Naive thymus-derived CD4-positive, alpha-beta T cell (primary cell): Measurements from ENCODE around the gene SLC16A5. TPM values are rescaled to one million over a fixed set of nuclear protein-coding genes. Genes with fewer than 3 reads are reported as not detected.
A peak's percentile ranks its signal among the peaks of the same experiment; 100 is the strongest.

ENCODE experiments used
- ATAC-seq: fragments of 150-1000 bp; cut with Tn5 transposase; 2 replicates; pipeline ENCODE4 v1.10.0; 2021; ENCODE audit warnings: mild to moderate bottlenecking, moderate library complexity
- CTCF ChIA-PET: fragments of 350-600 bp; sonication (Branson Sonifier 250); formaldehyde crosslinking; loops from one replicate; lab custom pipeline; 2021; ENCODE audit warnings: antibody characterized with exemption; lab: Charles Lee
- POLR2A ChIA-PET: fragments of 350-600 bp; sonication (Branson Sonifier 250); formaldehyde crosslinking; loops from one replicate; lab custom pipeline; 2021; ENCODE audit warnings: antibody characterized with exemption, inconsistent platforms; lab: Charles Lee
- DNase-seq, 9 donors: peaks; one replicate each; pipeline versions ENCODE4 v3.0.0 to v3.0.0-alpha.2; 2020 to 2022; ENCODE audit warnings: mixed read lengths in 1 of 9
- H3K27ac ChIP-seq: one replicate; pipeline ENCODE4 v1.7.0; 2013; ENCODE audit warnings: mild to moderate bottlenecking, low read depth, low read length, moderate library complexity
- H3K27me3 ChIP-seq, 2 donors: one replicate each; pipeline ENCODE4 v1.7.0; 2013; ENCODE audit warnings: low read length in 2 of 2, mild to moderate bottlenecking in 2 of 2, moderate library complexity in 2 of 2; ENCODE audit not compliant: control insufficient read depth in 2 of 2, insufficient read depth in 2 of 2
- H3K36me3 ChIP-seq, 3 experiments: 1 replicate in 2 of 3; 2 replicates in 1 of 3; pipeline ENCODE4 v1.7.0; 2013; ENCODE audit warnings: low read length in 3 of 3, mild to moderate bottlenecking in 3 of 3, moderate library complexity in 1 of 3; ENCODE audit not compliant: insufficient read depth in 3 of 3, control insufficient read depth in 2 of 3
- H3K4me1 ChIP-seq, 2 donors: one replicate each; pipeline ENCODE4 v1.7.0; 2013; ENCODE audit warnings: low read length in 2 of 2, mild to moderate bottlenecking in 2 of 2, moderate library complexity in 1 of 2; ENCODE audit not compliant: control insufficient read depth in 2 of 2, insufficient read depth in 2 of 2
- H3K4me3 ChIP-seq: 2 replicates; pipeline ENCODE4 v1.7.0; 2013; ENCODE audit warnings: mild to moderate bottlenecking, low read length
- H3K9me3 ChIP-seq, 3 experiments: 1 replicate in 2 of 3; 2 replicates in 1 of 3; pipeline ENCODE4 v1.7.0; 2013; ENCODE audit warnings: low read length in 3 of 3; ENCODE audit not compliant: control insufficient read depth in 2 of 3
- H3K27ac Mint-ChIP-seq, 9 donors: one replicate each; pipeline ENCODE4 v1.8.0; 2020 to 2022; ENCODE audit warnings: mixed read lengths in 9 of 9, mild to moderate bottlenecking in 8 of 9, moderate library complexity in 5 of 9, inconsistent platforms in 2 of 9
- H3K27me3 Mint-ChIP-seq, 5 donors: one replicate each; pipeline ENCODE4 v1.8.0; 2021 to 2022; ENCODE audit warnings: mixed read lengths in 5 of 5, mild to moderate bottlenecking in 1 of 5
- H3K36me3 Mint-ChIP-seq, 5 donors: one replicate each; pipeline ENCODE4 v1.8.0; 2020 to 2022; ENCODE audit warnings: mixed read lengths in 5 of 5, mild to moderate bottlenecking in 3 of 5, inconsistent platforms in 1 of 5
- H3K4me1 Mint-ChIP-seq, 7 donors: one replicate each; pipeline ENCODE4 v1.8.0; 2020 to 2022; ENCODE audit warnings: mixed read lengths in 7 of 7, mild to moderate bottlenecking in 3 of 7, inconsistent platforms in 1 of 7
- H3K4me3 Mint-ChIP-seq, 10 donors: one replicate each; pipeline ENCODE4 v1.8.0; 2020 to 2022; ENCODE audit warnings: mild to moderate bottlenecking in 10 of 10, mixed read lengths in 10 of 10, moderate library complexity in 6 of 10, inconsistent platforms in 2 of 10
- H3K9me3 Mint-ChIP-seq, 11 donors: one replicate each; pipeline ENCODE4 v1.8.0; 2020 to 2022; ENCODE audit warnings: mixed read lengths in 11 of 11, mild to moderate bottlenecking in 4 of 11, inconsistent platforms in 1 of 11, moderate library complexity in 1 of 11
- intact Hi-C, 2 donors: fragments of 100-400 bp; cut with micrococcal nuclease; formaldehyde crosslinking; loops; one replicate each; pipeline ENCODE4 v1.15.1; 2023
- polyA plus RNA-seq, 2 donors: library from polyadenylated mRNA; unstranded; fragments of 300-500 nt; fragmentation: Illumina TruSeq; gene quantifications; one replicate each; pipeline ENCODE4 v1.2.3, GENCODE V29; 2021
- total RNA-seq, 6 experiments: library from RNA in 5 of 6; stranded (reverse) in 5 of 6; gene quantifications; 1 replicate in 5 of 6; 2 replicates in 1 of 6; pipeline ENCODE4 v1.2.3 and lab custom pipeline; 2021 to 2026

Gene SLC16A5
- total and polyA plus RNA-seq, 7 experiments from 2014 or later = 5.9 to 26.3 (median 19.2) TPM

DNA sequence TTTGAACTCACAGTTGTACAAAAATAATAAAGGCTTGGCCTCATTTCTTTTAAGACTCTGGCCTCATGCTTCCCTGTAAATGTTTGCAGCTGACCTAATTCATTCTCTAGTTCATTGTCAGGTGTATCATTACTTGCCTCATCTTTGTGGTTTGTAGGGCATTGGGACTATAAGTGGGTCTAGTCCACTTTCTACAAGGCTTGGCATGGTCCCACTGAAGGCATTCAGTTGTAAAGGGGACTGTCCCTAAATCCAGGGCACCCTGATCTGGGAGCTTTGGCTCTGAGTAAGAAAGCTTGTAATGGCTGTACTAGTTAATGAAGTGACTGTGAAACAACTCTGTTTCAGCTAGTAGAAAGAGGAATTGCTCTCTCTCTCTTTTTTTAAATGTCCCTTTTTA, 38.0 kb upstream of the SLC16A5 start:
- peaks cover 0 to 33% (median 0%) of the 10 kb centered on the region in 3 experiments for H3K36me3 ChIP-seq
- Mint-ChIP-seq H3K36me3 (peaks cover 0 to 17% (median 5%) of the 10 kb centered on the region in 5 donors), H3K27me3 (no peaks in the 10 kb centered on the region), H3K27ac (peak overlapping the region in 5 of 9 donors; percentile 10 to 89 (median 49)), H3K4me1 (peaks cover 28 to 54% (median 41%) of the 10 kb centered on the region in 7 donors), H3K9me3 (no peaks in the 10 kb centered on the region), H3K4me3 (peak overlapping the region in 4 of 10 donors; percentile 2 to 53 (median 20))
- no peak for DNase-seq
- CTCF ChIA-PET = interaction anchor here (1.1 kb wide), 1 partner anchor 88 kb away, joined by 4 read pairs; no protein-coding TSS in a partner anchor
- POLR2A ChIA-PET = interaction anchor here (1.0 to 4.9 kb wide), 4 partner anchors 10 to 60 kb away, joined by 4 to 58 read pairs (median 12); partner anchors contain the start of genes ARMC7 and MRPL58
- no peaks in the 10 kb centered on the region for H3K27me3 ChIP-seq
- H3K9me3 ChIP-seq = no peaks in the 10 kb centered on the region
- intact Hi-C loops = loop anchor here (5.0 kb wide), 3 partner anchors 38 to 133 kb away; partner anchors contain the start of genes ARMC7 (in 1 of the 2), SLC16A5 (in 1 of the 2) and SUMO2 (in 1 of the 2)
- H3K27ac ChIP-seq = no peak overlapping the region
- no peak for ATAC-seq
- no peak overlapping the region for H3K4me3 ChIP-seq
- peaks cover 13 to 16% of the 10 kb centered on the region in 2 donors for H3K4me1 ChIP-seq

DNA sequence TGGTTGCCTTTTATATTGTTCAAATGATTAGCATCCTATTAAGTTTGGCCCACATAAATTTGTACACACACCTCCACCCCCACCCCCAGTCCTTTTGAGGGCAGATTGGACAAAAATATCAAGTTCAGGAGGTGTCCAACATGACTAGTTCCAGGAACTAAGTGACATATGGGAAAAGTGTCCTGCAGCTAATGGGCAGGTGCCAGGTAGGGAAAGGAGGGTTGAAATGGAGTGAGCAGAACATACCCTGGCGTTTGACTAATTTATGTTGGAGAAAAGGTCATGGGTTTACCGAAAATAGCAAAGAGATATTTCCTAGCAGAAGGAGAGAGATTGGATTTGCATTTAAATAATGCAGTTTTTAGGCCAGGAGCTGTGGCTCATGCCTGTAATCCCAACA, 35.8 kb upstream of the SLC16A5 start:
- Histone ChIP-seq H3K27me3 (no peaks in the 10 kb centered on the region), H3K36me3 (peaks cover 0 to 35% (median 0%) of the 10 kb centered on the region in 3 experiments), H3K4me1 (peaks cover 8 to 13% of the 10 kb centered on the region in 2 donors), H3K27ac (no peak overlapping the region), H3K9me3 (no peaks in the 10 kb centered on the region), H3K4me3 (no peak overlapping the region)
- H3K9me3 Mint-ChIP-seq = no peaks in the 10 kb centered on the region
- peaks cover 16 to 47% (median 37%) of the 10 kb centered on the region in 7 donors for H3K4me1 Mint-ChIP-seq
- DNase-seq (no peak), ATAC-seq (no peak)
- POLR2A ChIA-PET = interaction anchor here (0.7 kb wide), 1 partner anchor 15 kb away, joined by 3 read pairs; no protein-coding TSS in a partner anchor
- CTCF ChIA-PET = no interaction called here
- peak overlapping the region in 3 of 9 donors; percentile 15 to 71 (median 51) for H3K27ac Mint-ChIP-seq
- peaks cover 0 to 17% (median 6%) of the 10 kb centered on the region in 5 donors for H3K36me3 Mint-ChIP-seq
- H3K4me3 Mint-ChIP-seq = no peak overlapping the region
- intact Hi-C loops = no loop called here
- H3K27me3 Mint-ChIP-seq = no peaks in the 10 kb centered on the region

DNA sequence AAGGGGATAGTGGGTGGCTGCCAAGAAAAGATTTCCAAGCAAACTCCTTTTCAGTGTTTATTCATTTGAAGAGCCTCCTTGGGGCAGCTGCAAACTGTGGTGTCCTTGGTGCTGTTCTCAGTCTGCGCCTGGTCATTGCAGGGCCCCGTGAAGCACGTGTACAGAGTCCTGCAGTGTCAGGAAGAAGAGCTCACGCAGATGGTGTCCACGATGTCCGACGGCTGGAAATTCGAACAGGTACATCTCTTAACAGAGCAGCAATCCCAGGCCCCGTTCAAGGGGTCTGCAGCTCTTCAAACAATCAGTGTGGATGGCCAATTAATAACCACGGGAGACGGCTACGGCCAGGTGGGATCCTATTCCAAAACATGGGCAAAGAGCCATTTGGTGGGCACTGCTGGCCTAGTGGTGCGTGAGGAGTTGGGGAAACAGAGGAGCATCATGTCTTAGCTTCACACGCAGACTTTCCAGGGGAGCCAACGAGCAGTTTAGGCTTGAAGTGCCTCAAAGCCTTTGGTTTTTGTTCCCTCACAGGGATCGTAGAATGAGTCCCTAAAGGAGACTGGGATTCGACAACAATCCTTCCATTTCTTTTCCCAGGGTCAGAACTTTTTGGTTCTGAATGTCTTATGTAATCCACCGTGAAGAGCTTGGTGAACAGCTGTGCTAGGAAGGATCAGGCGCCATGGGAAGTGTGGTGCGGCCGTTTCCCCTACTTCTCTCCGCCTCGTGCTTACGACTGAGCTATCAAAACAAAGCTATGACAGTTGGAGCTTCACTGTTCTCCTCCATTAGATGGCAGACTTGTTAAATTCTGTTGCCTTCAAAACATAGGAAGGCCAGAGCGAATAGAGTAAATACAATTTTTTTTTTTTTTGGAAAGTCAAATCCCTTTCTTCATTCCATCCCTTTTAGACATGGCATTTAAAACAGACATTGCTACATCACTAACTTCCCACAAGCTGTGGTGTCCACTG, 28.1 kb upstream of the SLC16A5 start:
- H3K27me3 Mint-ChIP-seq = no peaks in the 10 kb centered on the region
- H3K36me3 ChIP-seq = peaks cover 0 to 53% (median 3%) of the 10 kb centered on the region in 3 experiments
- intact Hi-C loops = loop anchor here (1.0 kb wide), 4 partner anchors 55 to 353 kb away; no protein-coding TSS in a partner anchor
- no peaks in the 10 kb centered on the region for H3K9me3 Mint-ChIP-seq
- no peaks in the 10 kb centered on the region for H3K4me1 ChIP-seq
- ATAC-seq (peak; percentile 79), DNase-seq (peak in 6 of 9 donors; percentile 32 to 56 (median 48))
- peak overlapping the region in 8 of 9 donors; percentile 51 to 91 (median 81) for H3K27ac Mint-ChIP-seq
- POLR2A ChIA-PET = interaction anchor here (0.6 to 2.7 kb wide), 22 partner anchors 10 to 1381 kb away, joined by 3 to 18 read pairs (median 3); partner anchors contain the start of genes ARMC7, ATP5PD, KCTD2 and MRPL58
- no peaks in the 10 kb centered on the region for H3K27me3 ChIP-seq
- no peak overlapping the region for H3K4me3 Mint-ChIP-seq
- peak overlapping the region; percentile 23 for H3K27ac ChIP-seq
- CTCF ChIA-PET = interaction anchor here (0.6 to 4.2 kb wide), 37 partner anchors 8 to 1276 kb away, joined by 3 to 41 read pairs (median 4); partner anchors contain the start of genes ATP5PD, HID1, KCTD2 and MRPL58
- no peak overlapping the region for H3K4me3 ChIP-seq
- peaks cover 0 to 26% (median 20%) of the 10 kb centered on the region in 7 donors for H3K4me1 Mint-ChIP-seq
- H3K9me3 ChIP-seq = no peaks in the 10 kb centered on the region
- H3K36me3 Mint-ChIP-seq = peaks cover 0 to 35% (median 5%) of the 10 kb centered on the region in 5 donors

DNA sequence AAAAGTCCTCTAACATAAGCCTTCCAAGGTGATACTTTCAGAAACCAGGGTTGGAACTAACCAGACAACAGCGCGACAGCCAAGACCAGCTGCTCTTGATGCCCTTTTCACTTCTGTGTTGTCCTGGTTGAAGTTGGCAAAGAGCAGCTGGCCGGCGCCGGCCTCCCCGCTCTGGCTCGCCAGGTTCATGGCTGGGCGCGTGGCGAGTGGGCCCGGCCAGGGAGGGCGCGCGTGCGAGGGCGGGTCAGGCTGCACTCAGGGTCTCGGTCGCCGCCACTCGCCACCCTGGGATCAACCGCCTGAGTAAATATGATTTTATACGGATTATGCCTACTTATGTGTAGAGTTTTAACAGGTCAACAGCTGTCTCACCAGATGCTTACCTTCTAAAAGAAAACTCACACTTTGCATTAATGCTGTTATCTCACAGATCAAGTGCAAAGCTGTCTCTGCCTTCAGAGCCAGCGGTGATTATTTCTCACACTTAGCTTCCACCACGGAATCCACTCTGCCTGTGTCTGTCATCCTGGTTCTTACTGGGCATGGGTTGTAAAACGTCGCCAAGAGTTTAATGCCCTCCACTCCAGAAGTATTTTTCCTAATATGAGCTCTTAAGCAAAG, 27.2 kb upstream of the SLC16A5 start:
- Mint-ChIP-seq H3K27me3 (no peaks in the 10 kb centered on the region), H3K4me1 (peaks cover 0 to 31% (median 23%) of the 10 kb centered on the region in 7 donors), H3K4me3 (no peak overlapping the region), H3K27ac (peak overlapping the region in 6 of 9 donors; percentile 72 to 91 (median 82)), H3K36me3 (peaks cover 0 to 38% (median 5%) of the 10 kb centered on the region in 5 donors), H3K9me3 (no peaks in the 10 kb centered on the region)
- CTCF ChIA-PET = interaction anchor here (0.6 to 4.2 kb wide), 25 partner anchors 9 to 352 kb away, joined by 3 to 41 read pairs (median 5); partner anchors contain the start of genes ATP5PD, HID1, KCTD2 and MRPL58
- ATAC-seq (no peak), DNase-seq (no peak)
- H3K9me3 ChIP-seq = no peaks in the 10 kb centered on the region
- no peak overlapping the region for H3K4me3 ChIP-seq
- POLR2A ChIA-PET = interaction anchor here (0.6 to 2.7 kb wide), 19 partner anchors 10 to 141 kb away, joined by 3 to 18 read pairs (median 3); partner anchors contain the start of genes ARMC7, ATP5PD, KCTD2 and MRPL58
- no peaks in the 10 kb centered on the region for H3K4me1 ChIP-seq
- peaks cover 0 to 59% (median 3%) of the 10 kb centered on the region in 3 experiments for H3K36me3 ChIP-seq
- no peaks in the 10 kb centered on the region for H3K27me3 ChIP-seq
- no peak overlapping the region for H3K27ac ChIP-seq
- intact Hi-C loops = loop anchor here (1.0 kb wide), 4 partner anchors 54 to 352 kb away; no protein-coding TSS in a partner anchor

DNA sequence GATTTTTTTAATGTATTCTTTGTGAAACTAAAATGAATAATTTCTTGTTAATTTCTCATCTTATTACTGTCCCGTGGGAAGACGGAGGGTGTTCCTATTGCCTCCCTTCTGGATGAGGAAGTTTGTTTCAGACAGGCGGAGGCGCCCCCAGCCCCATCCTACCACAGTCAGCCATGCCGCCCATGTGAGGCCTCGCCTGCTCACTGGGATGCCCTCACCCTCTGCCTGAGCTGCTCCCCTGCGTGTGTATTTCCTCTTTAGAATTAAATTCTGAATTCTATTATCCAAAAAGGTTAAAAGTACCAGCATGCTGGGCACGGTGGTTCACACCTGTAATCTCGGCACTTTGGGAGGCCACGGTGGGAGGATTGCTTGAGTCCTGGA, 26.7 kb upstream of the SLC16A5 start:
- Mint-ChIP-seq H3K27ac (peak overlapping the region in 1 of 9 donors; percentile 36), H3K27me3 (no peaks in the 10 kb centered on the region), H3K36me3 (peaks cover 0 to 38% (median 5%) of the 10 kb centered on the region in 5 donors), H3K4me1 (peaks cover 3 to 36% (median 24%) of the 10 kb centered on the region in 7 donors), H3K9me3 (no peaks in the 10 kb centered on the region), H3K4me3 (no peak overlapping the region)
- Histone ChIP-seq H3K9me3 (no peaks in the 10 kb centered on the region), H3K36me3 (peaks cover 0 to 58% (median 3%) of the 10 kb centered on the region in 3 experiments), H3K27me3 (no peaks in the 10 kb centered on the region), H3K4me3 (no peak overlapping the region), H3K27ac (no peak overlapping the region), H3K4me1 (no peaks in the 10 kb centered on the region)
- CTCF ChIA-PET = interaction anchor here (0.7 to 4.2 kb wide), 10 partner anchors 9 to 141 kb away, joined by 3 to 41 read pairs (median 11); partner anchors contain the start of genes ATP5PD, KCTD2 and MRPL58
- no peak for ATAC-seq
- DNase-seq = no peak
- intact Hi-C loops = no loop called here
- POLR2A ChIA-PET = interaction anchor here (0.8 to 2.5 kb wide), 10 partner anchors 11 to 112 kb away, joined by 3 to 17 read pairs (median 4); partner anchors contain the start of genes ARMC7 and MRPL58
